Naive thymus-derived CD8-positive, alpha-beta T cell (primary cell): Measurements from ENCODE around the gene CDC42BPA. TPM values are rescaled to one million over a fixed set of nuclear protein-coding genes. Genes with fewer than 3 reads are reported as not detected.

Experiments
- ATAC-seq, 2 donors: fragments of 150-1000 bp; cut with Tn5 transposase in 1 of 2; sonication (Bioruptor Pico), chemical (Tn5 transposase) in 1 of 2; 1 replicate in 1 of 2; 2 replicates in 1 of 2; pipeline ENCODE4 v1.10.0; 2021; ENCODE audit warnings: mild to moderate bottlenecking in 2 of 2, moderate library complexity in 2 of 2
- POLR2A ChIA-PET: fragments of 350-600 bp; sonication (Branson Sonifier 250); formaldehyde crosslinking; loops from one replicate; lab custom pipeline; 2021; ENCODE audit warnings: antibody characterized with exemption; lab: Charles Lee
- DNase-seq, 10 donors: peaks; one replicate each; pipeline versions ENCODE4 v3.0.0 to v3.0.0-alpha.2; 2020 to 2022
- H3K27ac Mint-ChIP-seq, 10 donors: one replicate each; pipeline ENCODE4 v1.8.0; 2020 to 2022; ENCODE audit warnings: mild to moderate bottlenecking in 10 of 10, mixed read lengths in 10 of 10, moderate library complexity in 4 of 10, inconsistent platforms in 1 of 10
- H3K27me3 Mint-ChIP-seq, 5 donors: one replicate each; pipeline ENCODE4 v1.8.0; 2021 to 2022; ENCODE audit warnings: mixed read lengths in 5 of 5
- H3K36me3 Mint-ChIP-seq, 3 donors: one replicate each; pipeline ENCODE4 v1.8.0; 2020 to 2022; ENCODE audit warnings: mixed read lengths in 3 of 3, mild to moderate bottlenecking in 2 of 3, inconsistent platforms in 1 of 3
- H3K4me1 Mint-ChIP-seq, 4 donors: one replicate each; pipeline ENCODE4 v1.8.0; 2021 to 2022; ENCODE audit warnings: mixed read lengths in 4 of 4
- H3K4me3 Mint-ChIP-seq, 10 donors: one replicate each; pipeline ENCODE4 v1.8.0; 2020 to 2022; ENCODE audit warnings: mild to moderate bottlenecking in 10 of 10, mixed read lengths in 10 of 10, moderate library complexity in 6 of 10, inconsistent platforms in 1 of 10
- H3K9me3 Mint-ChIP-seq, 9 donors: one replicate each; pipeline ENCODE4 v1.8.0; 2020 to 2022; ENCODE audit warnings: mixed read lengths in 9 of 9, mild to moderate bottlenecking in 3 of 9, inconsistent platforms in 1 of 9, moderate library complexity in 1 of 9
- polyA plus RNA-seq, 3 donors: library from polyadenylated mRNA; unstranded; fragments of 300-500 nt; fragmentation: Illumina TruSeq; gene quantifications; one replicate each; pipeline ENCODE4 v1.2.3, GENCODE V29; 2021
- total RNA-seq, 8 experiments: library from RNA in 2 of 8; stranded (reverse) in 2 of 8; gene quantifications; one replicate each; pipeline ENCODE4 v1.2.3 and lab custom pipeline; 2021 to 2026

The CDC42BPA gene
- total and polyA plus RNA-seq, 5 experiments from 2014 or later: 0.01 to 1.5 (median 0.18) TPM

- H3K9me3 Mint-ChIP-seq: peaks cover 3 to 7% (median 5%) of the 10 kb centered on the region in 9 donors
- ATAC-seq: peak; percentile 91
- POLR2A ChIA-PET: interaction anchor here (0.8 to 4.9 kb wide), 13 partner anchors 10 to 1513 kb away, joined by 3 to 54 read pairs (median 3); partner anchors contain the start of genes H3-3A, LBR, LIN9 and PARP1
- DNase-seq: peak; percentile 92 to 100 (median 99)
- peaks cover 34 to 66% (median 59%) of the 10 kb centered on the region in 4 donors for H3K4me1 Mint-ChIP-seq
- peak within 1 kb of the TSS; percentile 95 to 98 (median 98) for H3K27ac Mint-ChIP-seq
- peaks cover 4 to 10% (median 4%) of the 10 kb centered on the region in 3 donors for H3K36me3 Mint-ChIP-seq
- H3K4me3 Mint-ChIP-seq: peak within 1 kb of the TSS; percentile 87 to 96 (median 91)
- H3K27me3 Mint-ChIP-seq: no peaks in the 10 kb centered on the region
These were observed 378.1 kb downstream of the CDC42BPA start, which contains the start of gene COQ8A for GRCh38 chr1:226940029-226940805. Gene COQ8A, plus strand, starts transcription at chr1:226940294. Its CDS starts 21,092 bp downstream, at chr1:226961386.

Other genes with a start within 250 kb of the CDC42BPA start
- gene ZNF678, start 245.1 kb upstream of the CDC42BPA start, total RNA-seq: 10 to 100 TPM; 10.8 to 11.8 TPM
- gene ZNF678, start 245.1 kb upstream of the CDC42BPA start, polyA plus RNA-seq: 1 to 10 TPM; 4.0 to 6.0 (median 5.7) TPM